NCI-H82 treated with DMSO at 0.1 percent for 48 hours (cell line): Measurements from ENCODE around the gene PRDX2.
"Not testable (repeated sequence)": the region's sequence is repeated elsewhere in the genome, so short reads cannot be mapped to it uniquely, and the experiment has no call there.

Source experiments
- DNase-seq: peaks from one replicate; lab custom pipeline; 2025; ENCODE audit not compliant: unreplicated experiment; lab: John Stamatoyannopoulos, UW

Gene PRDX2

GRCh38 chr19:12825254-12826131 lies 23.9 kb upstream of the PRDX2 start:
- peak; percentile 67 for DNase-seq

- DNase-seq = no peak
Measured at GRCh38 chr19:12821761-12822160, 20.2 kb upstream of the PRDX2 start.

GRCh38 chr19:12817810-12818209 lies 16.2 kb upstream of the PRDX2 start:
- not testable (repeated sequence) for DNase-seq

- not testable (repeated sequence) for DNase-seq
Measured at GRCh38 chr19:12817188-12817587, 15.6 kb upstream of the PRDX2 start.

- DNase-seq = no peak
Measured at GRCh38 chr19:12815088-12815487, 13.5 kb upstream of the PRDX2 start.

- peak; percentile 76 for DNase-seq
Measured at GRCh38 chr19:12806242-12807081, 4.9 kb upstream of the PRDX2 start, which contains the start of gene RNASEH2A. Gene RNASEH2A, plus strand, starts transcription at chr19:12806584. Its CDS starts 90 bp downstream, at chr19:12806674.

- no peak for DNase-seq
Measured at GRCh38 chr19:12804051-12804450, 2.5 kb upstream of the PRDX2 start.

GRCh38 chr19:12802267-12803106 lies 887 bp upstream of the PRDX2 start:
- no peak for DNase-seq

GRCh38 chr19:12800923-12801465 lies 606 bp downstream of the PRDX2 start:
- no peak for DNase-seq

- no peak for DNase-seq
Measured at GRCh38 chr19:12800466-12800770, 1.2 kb downstream of the PRDX2 start.

- DNase-seq = no peak
Measured at GRCh38 chr19:12799742-12800465, 1.7 kb downstream of the PRDX2 start.

GRCh38 chr19:12797607-12798006 lies 4.0 kb downstream of the PRDX2 start:
- not testable (repeated sequence) for DNase-seq

GRCh38 chr19:12797141-12797587 lies 4.4 kb downstream of the PRDX2 start:
- DNase-seq = no peak

GRCh38 chr19:12796146-12797071 lies 5.2 kb downstream of the PRDX2 start:
- peak; percentile 83 for DNase-seq

GRCh38 chr19:12794971-12795381 lies 6.6 kb downstream of the PRDX2 start:
- DNase-seq = no peak

- no peak for DNase-seq
Measured at GRCh38 chr19:12794196-12794941, 7.2 kb downstream of the PRDX2 start.

- peak; percentile 77 for DNase-seq
Measured at GRCh38 chr19:12793290-12794195, 8.1 kb downstream of the PRDX2 start.
